K562 (cell line): ENCODE data around the gene EPHX1. TPM values are rescaled to one million over a fixed set of nuclear protein-coding genes. Genes with fewer than 3 reads are reported as not detected.

Experiments
- ATAC-seq: fragments of 200-7000 bp; cut with Tn5 transposase; 3 replicates; pipeline ENCODE4 v1.9.1; 2020; ENCODE audit warnings: moderate library complexity
- BruUV-seq: library from RNA; stranded (reverse); fragments of 400-500 nt; replicated peaks from 2 replicates; lab custom pipeline; 2021; lab: Mats Ljungman, UMichigan
- CTCF ChIA-PET: fragments of 300-600 bp; formaldehyde crosslinking; extraction: SDS; loops from one replicate; lab custom pipeline; 2021; ENCODE audit warnings: low intra/inter-chr PET ratio; lab: Yijun Ruan, JAX
- POLR2A ChIA-PET: fragments of 300-600, 350-650 bp; sonication (Branson Sonifier 250); formaldehyde crosslinking; extraction: SDS; loops from one replicate; lab custom pipeline; 2021; ENCODE audit warnings: antibody characterized with exemption, inconsistent platforms; lab: Yijun Ruan, JAX
- DNase-seq, 4 experiments: peaks; one replicate each; pipeline versions ENCODE4 v3.0.0 to v3.0.0-alpha.2; 2011 to 2018; ENCODE audit warnings: low spot score in 3 of 4, mixed read lengths in 3 of 4; ENCODE audit errors: extremely low read depth in 1 of 4
- FAIRE-seq: peaks from 2 replicates; lab custom pipeline; 2011; peaks lifted over from hg19 to GRCh38; lab: Jason Lieb, UNC
- H2AFZ ChIP-seq: 2 replicates; pipeline ENCODE4 v1.6.0; 2011; ENCODE audit warnings: low read depth, low read length, control low read depth, inconsistent platforms
- H3K27ac ChIP-seq: fragments of 200-600 bp; 3 replicates; pipeline ENCODE4 v1.8.0; 2011; ENCODE audit warnings: low read depth, mild to moderate bottlenecking, control low read depth, inconsistent platforms, low read length, moderate library complexity, mixed read lengths; ENCODE audit errors: extremely low read depth
- H3K27me3 ChIP-seq, 2 experiments: fragments of 300-600 bp in 1 of 2; 2 replicates in 1 of 2; 3 replicates in 1 of 2; pipeline versions ENCODE4 v1.6.0 to v1.8.0; 2011; ENCODE audit warnings: inconsistent platforms in 2 of 2, low read length in 2 of 2, mild to moderate bottlenecking in 1 of 2, mixed read lengths in 1 of 2, moderate library complexity in 1 of 2; ENCODE audit not compliant: control insufficient read depth in 2 of 2, insufficient read depth in 2 of 2
- H3K36me3 ChIP-seq: fragments of 300-600 bp; 3 replicates; pipeline ENCODE4 v1.8.0; 2011; ENCODE audit warnings: mild to moderate bottlenecking, low read length, inconsistent platforms; ENCODE audit not compliant: control insufficient read depth, insufficient read depth
- H3K4me1 ChIP-seq, 2 experiments: fragments of 200-600 bp in 1 of 2; replicated peaks in 1 of 2; 2 replicates in 1 of 2; 3 replicates in 1 of 2; pipeline versions ENCODE4 v1.5.1 to v1.8.0; 2011; ENCODE audit warnings: inconsistent platforms in 2 of 2, low read length in 2 of 2, mild to moderate bottlenecking in 1 of 2, mixed read lengths in 1 of 2, moderate library complexity in 1 of 2; ENCODE audit not compliant: control insufficient read depth in 2 of 2, insufficient read depth in 2 of 2
- H3K4me2 ChIP-seq: 2 replicates; pipeline ENCODE4 v1.6.1; 2011; ENCODE audit warnings: low read length, control low read depth, inconsistent platforms, mixed read lengths; ENCODE audit not compliant: insufficient read depth
- H3K4me3 ChIP-seq: fragments of 200-600 bp; sonication (generic), shearing (Covaris generic); 2 replicates; pipeline ENCODE4 v1.5.1; 2016; ENCODE audit warnings: control low read depth, inconsistent platforms
- H3K79me2 ChIP-seq: fragments of 200-600 bp; 3 replicates; pipeline ENCODE4 v1.8.0; 2011; ENCODE audit warnings: low read length, inconsistent platforms; ENCODE audit not compliant: control insufficient read depth, insufficient read depth
- H3K9ac ChIP-seq, 2 experiments: 2 replicates each; pipeline versions ENCODE4 v1.6.0 to v1.6.1; 2011; ENCODE audit warnings: low read depth in 2 of 2, low read length in 2 of 2, control low read depth in 1 of 2, inconsistent platforms in 1 of 2, mild to moderate bottlenecking in 1 of 2, mixed read lengths in 1 of 2; ENCODE audit not compliant: insufficient read depth in 1 of 2
- H3K9me1 ChIP-seq: one replicate; pipeline ENCODE4 v1.6.0; 2011; ENCODE audit warnings: inconsistent platforms, mild to moderate bottlenecking, low read length, moderate library complexity; ENCODE audit not compliant: control insufficient read depth, insufficient read depth
- H3K9me3 ChIP-seq: replicated peaks from 2 replicates; pipeline ENCODE4 v1.5.1; 2011; ENCODE audit warnings: low read depth, low read length, inconsistent platforms; ENCODE audit not compliant: control insufficient read depth, insufficient read depth
- H4K20me1 ChIP-seq: replicated peaks from 2 replicates; pipeline ENCODE4 v1.6.1; 2011; ENCODE audit warnings: low read length, inconsistent platforms, mixed read lengths; ENCODE audit not compliant: control insufficient read depth, insufficient read depth
- EP400 ChIP-seq: fragments of 450-650 bp; IDR thresholded peaks from 2 replicates; pipeline ENCODE4 v1.6.1; 2017; ENCODE audit warnings: antibody characterized with exemption, mild to moderate bottlenecking, moderate library complexity
- FOXM1 ChIP-seq, 2 experiments: fragments of 450-650 bp in 1 of 2; sonication (generic) in 1 of 2; formaldehyde crosslinking in 1 of 2; IDR thresholded peaks; 2 replicates each; pipeline versions ENCODE4 v1.6.1 to v1.9.0; 2017 to 2022; ENCODE audit warnings: low read depth in 2 of 2, mild to moderate bottlenecking in 2 of 2, missing genetic modification reagents in 1 of 2, moderate library complexity in 1 of 2
- KLF13 ChIP-seq: fragments of 450-650 bp; IDR thresholded peaks from 2 replicates; pipeline ENCODE4 v1.6.1; 2016; ENCODE audit warnings: missing genetic modification characterization, low read depth, mild to moderate bottlenecking, missing compliant biosample characterization, moderate library complexity, borderline replicate concordance
- NONO ChIP-seq, 2 experiments: fragments of 200-400 bp in 1 of 2; fragments of 450-650 bp in 1 of 2; formaldehyde crosslinking in 1 of 2; IDR thresholded peaks; 2 replicates each; pipeline ENCODE4 v1.6.1; 2017; ENCODE audit warnings: low read depth in 2 of 2, mild to moderate bottlenecking in 2 of 2, moderate library complexity in 2 of 2, low read length in 1 of 2
- POLR2H ChIP-seq: IDR thresholded peaks from 2 replicates; pipeline ENCODE4 v1.6.1; 2016; ENCODE audit warnings: missing genetic modification characterization, low read depth, mild to moderate bottlenecking, control low read depth, missing compliant biosample characterization, moderate library complexity
- PTBP1 ChIP-seq: fragments of 200-400 bp; formaldehyde crosslinking; IDR thresholded peaks from 2 replicates; pipeline ENCODE4 v1.6.1; 2017; ENCODE audit warnings: low read depth, low read length
- RAD21 ChIP-seq, 2 experiments: fragments of 250-450 bp in 1 of 2; fragments of 450-650 bp in 1 of 2; sonication (Bioruptor Pico) in 1 of 2; formaldehyde crosslinking in 1 of 2; IDR thresholded peaks in 1 of 2; conservative IDR thresholded peaks in 1 of 2; 2 replicates each; pipeline versions ENCODE4 v1.4.0 to v1.8.0; 2020 to 2022; ENCODE audit warnings: mild to moderate bottlenecking in 2 of 2, moderate library complexity in 1 of 2
- RBFOX2 ChIP-seq: fragments of 200-400 bp; formaldehyde crosslinking; IDR thresholded peaks from 2 replicates; pipeline ENCODE4 v1.6.1; 2017; ENCODE audit warnings: low read depth, mild to moderate bottlenecking, low read length, moderate library complexity
- SNRNP70 ChIP-seq: fragments of 200-400 bp; formaldehyde crosslinking; optimal IDR thresholded peaks from 2 replicates; pipeline ENCODE3; 2017; ENCODE audit warnings: low read depth, low read length
- ZFX ChIP-seq: sonication (generic); formaldehyde crosslinking; IDR thresholded peaks from 2 replicates; pipeline ENCODE4 v1.8.0; 2022; ENCODE audit warnings: mild to moderate bottlenecking, missing genetic modification reagents, moderate library complexity
- WGBS: fragments of 100-300 bp; shearing (Covaris generic); methylation state at CpG from one replicate; pipeline ENCODE4 v1.1.6; 2016; ENCODE audit warnings: low coverage, mixed read lengths; ENCODE audit not compliant: insufficient coverage; ENCODE audit errors: missing lambda C conversion rate; 5-methylcytosine and 5-hydroxymethylcytosine counted together
- in situ Hi-C: fragments of 300-500 bp; cut with MboI; formaldehyde crosslinking; loops from 4 replicates; pipeline ENCODE4 v1.15.0; 2018; ENCODE audit warnings: inconsistent platforms, mixed read lengths
- intact Hi-C: fragments of 100-400 bp; cut with micrococcal nuclease; formaldehyde crosslinking; loops from 2 replicates; pipeline ENCODE4 v1.14.2; 2022
- polyA plus RNA-seq, 8 experiments: library from polyadenylated mRNA; depleted of rRNA in 4 of 8; stranded (reverse) in 5 of 8; unstranded in 3 of 8; fragments of >200 nt; fragmentation: Nextera tagmentation in 2 of 8; fragmentation: Illumina TruSeq in 1 of 8; extraction: Ambion mirVana in 2 of 8; extraction: Trizol in 1 of 8; gene quantifications; 2 replicates each; pipeline versions ENCODE4 v1.2.1 to v1.2.3, GENCODE V29; 2011 to 2014; ENCODE audit warnings: inconsistent platforms in 1 of 8, missing spikeins in 1 of 8
- total RNA-seq, 7 experiments: library from RNA; depleted of rRNA in 6 of 7; stranded (reverse); fragments of >200 nt in 6 of 7; fragmentation: Illumina TruSeq in 2 of 7; extraction: Trizol in 2 of 7; gene quantifications; 2 replicates each; pipeline versions ENCODE4 v1.2.1 to v1.2.3, GENCODE V29; 2011 to 2021; ENCODE audit warnings: low replicate concordance in 1 of 7
- TF ChIP-seq, protein P1 (sequence below): fragments of 450-650 bp; formaldehyde crosslinking; IDR thresholded peaks from 2 replicates; pipeline ENCODE4 v1.4.0; 2020; ENCODE audit warnings: mild to moderate bottlenecking, moderate library complexity

The EPHX1 gene
- total and polyA plus RNA-seq, 9 of the 15 experiments (the other 6 are each of a cell fraction or from before 2014, with no cell fraction given) = 0.21 to 27.0 (median 6.7) TPM

DNA sequence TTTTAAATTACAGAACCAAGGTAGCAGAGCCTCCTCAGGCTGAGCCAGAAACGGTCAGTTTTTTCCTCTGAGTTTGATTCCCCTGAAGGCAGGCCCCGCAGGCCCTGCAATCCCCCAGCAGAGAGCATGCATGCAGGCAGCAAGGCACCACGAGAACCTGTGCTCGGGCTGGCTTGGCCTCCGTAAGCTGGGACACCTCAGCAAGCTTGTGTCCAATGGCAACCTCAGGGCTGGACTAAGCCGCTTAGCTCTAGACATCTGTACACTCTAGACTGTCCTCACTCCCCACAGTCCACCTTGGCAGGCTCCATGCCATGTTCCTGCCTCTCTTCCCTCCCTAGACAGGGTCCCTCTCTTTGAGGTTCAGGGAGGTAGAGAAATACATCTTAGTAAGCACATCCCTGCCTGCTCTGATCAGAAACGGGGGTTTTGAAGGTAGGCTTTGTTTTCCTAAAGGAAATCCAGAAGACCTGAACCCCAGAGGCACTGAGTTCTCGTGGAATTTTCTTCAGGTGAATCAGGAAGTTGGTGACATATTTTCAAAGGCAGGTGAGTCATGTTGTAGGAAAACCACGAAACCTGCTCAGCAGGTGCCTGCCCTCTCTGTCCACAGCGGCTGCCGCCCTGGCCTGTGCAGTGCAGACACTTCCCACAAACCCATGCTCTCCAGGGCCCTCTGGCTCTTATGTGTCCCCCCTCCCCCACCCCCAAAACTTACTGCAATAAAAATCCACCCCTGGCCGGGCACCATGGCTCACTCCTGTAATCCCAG, 65.3 kb downstream of the EPHX1 start:
- Histone ChIP-seq H2AFZ (no peak overlapping the region), H3K9me1 (peaks cover 6% of the 10 kb centered on the region), H3K9me3 (no peaks in the 10 kb centered on the region), H3K4me1 (peaks cover 9 to 14% of the 10 kb centered on the region in 2 experiments; a peak in 3 of 5 replicates), H4K20me1 (peaks cover 15% of the 10 kb centered on the region; the same call in 1 of the 2 replicates), H3K27ac (no peak overlapping the region), H3K4me2 (no peak overlapping the region), H3K4me3 (no peak overlapping the region)
- no peak for ATAC-seq
- POLR2A ChIA-PET = interaction anchor here (0.6 to 1.0 kb wide), 3 partner anchors 9 to 393 kb away, joined by 3 read pairs; no protein-coding TSS in a partner anchor
- WGBS = 87% methylated on average over 12 of the region's 12 CpGs
- TF ChIP-seq RBFOX2 (0 out of 2 replicates have a peak, but pooled peaks have one; percentile 19), SNRNP70 (no peak)
- TF ChIP-seq, all 486 proteins: peak for 1
- no peak for DNase-seq
- CTCF ChIA-PET = no interaction called here
- Histone ChIP-seq H3K79me2 (peaks cover 19% of the 10 kb centered on the region), H3K36me3 (peaks cover 91% of the 10 kb centered on the region), H3K9ac (peak overlapping the region in 1 of 2 experiments; percentile 75; a peak in 2 of 4 replicates), H3K27me3 (no peaks in the 10 kb centered on the region)
- peak; percentile 46 for FAIRE-seq
- BruUV-seq = no TSS peak
- in situ Hi-C loops = loop anchor here (5.0 kb wide), 1 partner anchor 82 kb away; no protein-coding TSS in a partner anchor
- intact Hi-C loops = no loop called here

GRCh38 chr1:225876900-225877510, 67.1 kb downstream of the EPHX1 start:
- no peak overlapping the region for H3K4me3 ChIP-seq
- H2AFZ ChIP-seq = no peak overlapping the region
- no peaks in the 10 kb centered on the region for H3K27me3 ChIP-seq
- H4K20me1 ChIP-seq = peaks cover 17% of the 10 kb centered on the region; the same call in 1 of the 2 replicates
- H3K9ac ChIP-seq = peak overlapping the region in 1 of 2 experiments; percentile 3; a peak in 1 of 4 replicates
- H3K4me2 ChIP-seq = no peak overlapping the region
- ChIA-PET POLR2A (interaction anchor here (1.4 to 2.2 kb wide), 2 partner anchors 8 to 12 kb away, joined by 5 to 9 read pairs; no protein-coding TSS in a partner anchor), CTCF (no interaction called here)
- H3K9me1 ChIP-seq = peaks cover 6% of the 10 kb centered on the region
- FAIRE-seq (no peak), DNase-seq (no peak), ATAC-seq (no peak)
- H3K27ac ChIP-seq = no peak overlapping the region
- intact Hi-C loops (no loop called here), in situ Hi-C loops (loop anchor here (5.0 kb wide), 1 partner anchor 80 kb away; no protein-coding TSS in a partner anchor)
- peaks cover 37% of the 10 kb centered on the region for H3K79me2 ChIP-seq
- H3K4me1 ChIP-seq = peaks cover 23 to 30% of the 10 kb centered on the region in 2 experiments; a peak in 4 of 5 replicates
- BruUV-seq = no TSS peak
- H3K9me3 ChIP-seq = no peaks in the 10 kb centered on the region
- H3K36me3 ChIP-seq = peaks cover 77% of the 10 kb centered on the region
- WGBS = 85% methylated on average over 12 of the region's 12 CpGs
- TF ChIP-seq, protein P1, sequence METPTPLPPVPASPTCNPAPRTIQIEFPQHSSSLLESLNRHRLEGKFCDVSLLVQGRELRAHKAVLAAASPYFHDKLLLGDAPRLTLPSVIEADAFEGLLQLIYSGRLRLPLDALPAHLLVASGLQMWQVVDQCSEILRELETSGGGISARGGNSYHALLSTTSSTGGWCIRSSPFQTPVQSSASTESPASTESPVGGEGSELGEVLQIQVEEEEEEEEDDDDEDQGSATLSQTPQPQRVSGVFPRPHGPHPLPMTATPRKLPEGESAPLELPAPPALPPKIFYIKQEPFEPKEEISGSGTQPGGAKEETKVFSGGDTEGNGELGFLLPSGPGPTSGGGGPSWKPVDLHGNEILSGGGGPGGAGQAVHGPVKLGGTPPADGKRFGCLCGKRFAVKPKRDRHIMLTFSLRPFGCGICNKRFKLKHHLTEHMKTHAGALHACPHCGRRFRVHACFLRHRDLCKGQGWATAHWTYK (CRISPR knock-in tag) = no peak
- TF ChIP-seq NONO (IDR thresholded peaks at IDR 0.05; ENCODE audit: low read depth in 2 of 2, low read length in 1 of 2) (no peak), PTBP1 (no peak), POLR2H (tag) (no peak), RAD21 (CRISPR knock-in tag; conservative IDR thresholded peaks at IDR 0.05 in 1 of 2, IDR thresholded peaks at IDR 0.05 in 1 of 2) (no peak), ZFX (CRISPR knock-in tag) (no peak), KLF13 (no peak), EP400 (no peak), FOXM1 (IDR thresholded peaks at IDR 0.05; ENCODE audit: low read depth) (no peak), FOXM1 (CRISPR knock-in tag; IDR thresholded peaks at IDR 0.05; ENCODE audit: low read depth) (no peak)
